HEK293 (cell line): ENCODE data around the gene ERAS.
"Not testable (repeated sequence)": the region's sequence is repeated elsewhere in the genome, so short reads cannot be mapped to it uniquely, and the experiment has no call there.

Experiments used
- CTCF ChIA-PET: fragments of 350-600 bp; formaldehyde crosslinking; extraction: SDS; loops from one replicate; lab custom pipeline; 2021; ENCODE audit warnings: antibody characterized with exemption; lab: Yijun Ruan, JAX
- POLR2A ChIA-PET: fragments of 300-600 bp; formaldehyde crosslinking; extraction: SDS; loops from one replicate; lab custom pipeline; 2020; ENCODE audit warnings: antibody characterized with exemption, inconsistent platforms; lab: Yijun Ruan, JAX
- H3K27ac ChIP-seq: fragments of 200-500 bp; sonication (Bioruptor generic); 2 replicates; pipeline ENCODE4 v1.5.1; 2014; ENCODE audit warnings: low read depth, low read length, control low read depth, inconsistent platforms; ENCODE audit errors: extremely low read depth
- H3K36me3 ChIP-seq, 2 experiments: fragments of 200-500 bp in 1 of 2; sonication (Bioruptor generic) in 1 of 2; 1 replicate in 1 of 2; 2 replicates in 1 of 2; pipeline ENCODE4 v1.5.1; 2014 to 2017; ENCODE audit warnings: inconsistent platforms in 2 of 2, low read length in 2 of 2; ENCODE audit not compliant: control insufficient read depth in 2 of 2, insufficient read depth in 1 of 2
- H3K4me1 ChIP-seq: fragments of 200-500 bp; sonication (Bioruptor generic); 2 replicates; pipeline ENCODE4 v1.5.1; 2014; ENCODE audit warnings: mild to moderate bottlenecking, low read length, inconsistent platforms; ENCODE audit not compliant: control insufficient read depth, insufficient read depth
- H3K4me3 ChIP-seq: 2 replicates; pipeline ENCODE4 v1.5.1; 2011; ENCODE audit warnings: low read depth, mild to moderate bottlenecking, control low read depth, low read length, moderate library complexity
- H3K9me3 ChIP-seq: fragments of 200-500 bp; sonication (Bioruptor generic); 2 replicates; pipeline ENCODE4 v1.5.1; 2014; ENCODE audit warnings: low read depth, low read length, inconsistent platforms; ENCODE audit not compliant: control insufficient read depth, insufficient read depth
- FEZF1 ChIP-seq: fragments of 450-650 bp; formaldehyde crosslinking; IDR thresholded peaks from 2 replicates; pipeline ENCODE4 v1.5.1; 2016; ENCODE audit warnings: missing biosample characterization, missing genetic modification characterization
- KLF7 ChIP-seq: fragments of 450-650 bp; formaldehyde crosslinking; IDR thresholded peaks from 2 replicates; pipeline ENCODE4 v1.5.1; 2016; ENCODE audit warnings: missing biosample characterization, missing genetic modification characterization, borderline replicate concordance
- SCRT1 ChIP-seq: fragments of 450-650 bp; formaldehyde crosslinking; IDR thresholded peaks from 2 replicates; pipeline ENCODE4 v1.5.1; 2016; ENCODE audit warnings: missing biosample characterization, missing genetic modification characterization, borderline replicate concordance
- SCRT2 ChIP-seq: fragments of 450-650 bp; formaldehyde crosslinking; IDR thresholded peaks from 2 replicates; pipeline ENCODE4 v1.5.1; 2016; ENCODE audit warnings: missing biosample characterization, missing genetic modification characterization
- ZIC2 ChIP-seq: fragments of 450-650 bp; formaldehyde crosslinking; IDR thresholded peaks from 2 replicates; pipeline ENCODE4 v1.5.1; 2016; ENCODE audit warnings: missing biosample characterization, missing genetic modification characterization
- ZNF114 ChIP-seq: fragments of 450-650 bp; formaldehyde crosslinking; IDR thresholded peaks from 2 replicates; pipeline ENCODE4 v1.5.0; 2017; ENCODE audit warnings: missing biosample characterization, missing genetic modification characterization
- ZNF211 ChIP-seq: fragments of 450-650 bp; formaldehyde crosslinking; IDR thresholded peaks from 2 replicates; pipeline ENCODE4 v1.5.1; 2016; ENCODE audit warnings: low read depth, missing biosample characterization, missing genetic modification characterization
- ZNF221 ChIP-seq: fragments of 450-650 bp; formaldehyde crosslinking; IDR thresholded peaks from 2 replicates; pipeline ENCODE4 v1.5.1; 2017; ENCODE audit warnings: missing biosample characterization, missing genetic modification characterization, borderline replicate concordance
- ZNF24 ChIP-seq: fragments of 450-650 bp; formaldehyde crosslinking; IDR thresholded peaks from 2 replicates; pipeline ENCODE4 v1.5.1; 2016; ENCODE audit warnings: missing biosample characterization, missing genetic modification characterization
- ZNF548 ChIP-seq: fragments of 450-650 bp; formaldehyde crosslinking; IDR thresholded peaks from 2 replicates; pipeline ENCODE4 v1.5.1; 2016; ENCODE audit warnings: missing biosample characterization, missing genetic modification characterization
- ZNF560 ChIP-seq: fragments of 450-650 bp; formaldehyde crosslinking; IDR thresholded peaks from 2 replicates; pipeline ENCODE4 v1.5.1; 2017; ENCODE audit warnings: missing biosample characterization, missing genetic modification characterization, borderline replicate concordance
- ZNF585B ChIP-seq: fragments of 450-650 bp; formaldehyde crosslinking; IDR thresholded peaks from 2 replicates; pipeline ENCODE4 v1.5.1; 2016; ENCODE audit warnings: missing biosample characterization, missing genetic modification characterization
- ZNF654 ChIP-seq: fragments of 450-650 bp; formaldehyde crosslinking; IDR thresholded peaks from 2 replicates; pipeline ENCODE4 v1.5.1; 2016; ENCODE audit warnings: low read depth, missing biosample characterization, missing genetic modification characterization
- ZNF707 ChIP-seq: fragments of 450-650 bp; formaldehyde crosslinking; IDR thresholded peaks from 2 replicates; pipeline ENCODE4 v1.5.1; 2016; ENCODE audit warnings: missing biosample characterization, missing genetic modification characterization
- ZNF777 ChIP-seq: fragments of 450-650 bp; formaldehyde crosslinking; IDR thresholded peaks from 2 replicates; pipeline ENCODE4 v1.5.1; 2017; ENCODE audit warnings: missing biosample characterization, missing genetic modification characterization, borderline replicate concordance
- TF ChIP-seq, protein P1 (sequence below): fragments of 450-650 bp; formaldehyde crosslinking; IDR thresholded peaks from 2 replicates; pipeline ENCODE4 v1.5.1; 2016; ENCODE audit warnings: missing biosample characterization, missing genetic modification characterization, low read depth

ERAS gene

DNA sequence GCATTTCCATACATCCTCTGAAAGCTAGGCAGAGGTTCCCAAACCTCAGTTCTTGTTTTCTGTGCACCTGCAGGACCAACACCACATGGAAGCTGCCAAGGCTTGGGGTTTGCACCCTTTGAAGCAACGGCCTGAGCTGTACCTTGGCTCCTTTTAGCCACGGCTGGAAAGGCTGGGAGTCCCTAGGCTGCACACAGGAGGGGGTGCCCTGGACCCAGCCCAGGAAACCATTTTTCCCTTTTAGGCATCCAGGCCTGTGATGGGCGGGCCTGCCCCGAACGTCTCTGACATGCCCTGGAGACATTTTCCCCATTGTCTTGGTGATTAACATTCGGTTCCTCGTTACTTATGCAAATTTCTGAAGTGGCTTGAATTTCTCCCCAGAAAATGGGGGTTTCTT is 26.5 kb downstream of the ERAS start:
- H3K27ac ChIP-seq = no peak overlapping the region
- H3K4me3 ChIP-seq = no peak overlapping the region
- no peaks in the 10 kb centered on the region for H3K9me3 ChIP-seq
- no peaks in the 10 kb centered on the region for H3K4me1 ChIP-seq
- ChIA-PET POLR2A (no interaction called here), CTCF (no interaction called here)
- no peaks in the 10 kb centered on the region for H3K36me3 ChIP-seq
- TF ChIP-seq ZNF560 (no peak), ZNF585B (peak; percentile 55)

DNA sequence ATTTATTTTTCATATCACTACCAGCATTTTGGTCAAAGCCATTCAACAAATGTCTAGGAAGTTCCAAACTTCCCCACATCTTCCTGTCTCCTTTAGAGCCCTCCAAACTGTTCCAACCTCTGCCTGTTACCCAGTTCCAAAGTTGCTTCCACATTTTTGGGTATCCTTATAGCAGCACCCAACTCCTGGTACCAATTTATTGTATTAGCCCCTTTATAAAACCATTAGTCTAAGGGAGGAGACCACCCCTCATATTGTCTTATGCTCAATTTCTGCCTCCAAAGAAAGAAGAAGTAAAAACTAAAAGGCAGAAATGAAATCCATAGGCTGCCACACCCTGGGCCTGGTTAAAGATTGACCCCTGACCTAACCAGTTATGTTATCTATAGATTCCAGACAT is 27.2 kb downstream of the ERAS start:
- POLR2A ChIA-PET, H3K9me3 ChIP-seq, H3K36me3 ChIP-seq, H3K4me3 ChIP-seq, H3K4me1 ChIP-seq, H3K27ac ChIP-seq: not testable (repeated sequence)
- peak; percentile 83 for TF ChIP-seq ZNF707 (tag by site-specific recombination)
- CTCF ChIA-PET = interaction anchor here (1.1 kb wide), 1 partner anchor 38 kb away, joined by 5 read pairs; no protein-coding TSS in a partner anchor

DNA sequence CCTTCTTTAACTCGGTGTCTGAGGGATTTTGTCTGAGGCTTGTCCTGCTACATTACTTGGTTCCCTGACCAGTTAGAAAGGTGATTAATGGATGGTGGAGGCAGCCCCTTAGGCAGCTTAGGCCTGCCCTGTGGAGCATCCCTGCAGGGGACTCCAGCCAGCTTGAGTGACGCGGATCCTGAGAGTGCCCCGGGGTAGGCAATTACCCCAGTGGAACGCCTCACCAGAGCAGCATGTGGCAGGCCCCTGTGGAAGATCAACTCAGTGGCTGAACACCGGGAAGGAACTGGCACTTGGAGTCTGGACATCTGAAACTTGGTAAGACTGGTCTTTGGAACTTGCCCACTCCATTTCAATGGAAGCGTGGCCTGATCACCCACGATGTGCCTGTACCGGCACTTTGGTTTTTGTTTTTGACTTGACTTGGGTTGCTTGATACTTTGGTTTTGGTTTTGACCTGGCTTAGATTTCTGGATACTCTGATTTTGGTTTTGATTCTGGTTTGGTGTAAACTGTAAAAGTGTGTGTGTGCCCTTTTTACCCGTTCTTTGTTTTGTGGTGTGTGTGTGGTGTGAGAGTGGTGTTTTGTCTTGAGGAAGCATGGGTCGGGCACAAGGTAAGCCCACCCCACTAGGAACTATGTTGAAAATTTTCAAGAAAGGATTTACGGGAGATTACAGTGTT is 27.9 kb downstream of the ERAS start:
- CTCF ChIA-PET = interaction anchor here (0.6 to 1.1 kb wide), 4 partner anchors 8 to 150 kb away, joined by 3 to 5 read pairs (median 4); partner anchors contain the start of gene SLC35A2

DNA sequence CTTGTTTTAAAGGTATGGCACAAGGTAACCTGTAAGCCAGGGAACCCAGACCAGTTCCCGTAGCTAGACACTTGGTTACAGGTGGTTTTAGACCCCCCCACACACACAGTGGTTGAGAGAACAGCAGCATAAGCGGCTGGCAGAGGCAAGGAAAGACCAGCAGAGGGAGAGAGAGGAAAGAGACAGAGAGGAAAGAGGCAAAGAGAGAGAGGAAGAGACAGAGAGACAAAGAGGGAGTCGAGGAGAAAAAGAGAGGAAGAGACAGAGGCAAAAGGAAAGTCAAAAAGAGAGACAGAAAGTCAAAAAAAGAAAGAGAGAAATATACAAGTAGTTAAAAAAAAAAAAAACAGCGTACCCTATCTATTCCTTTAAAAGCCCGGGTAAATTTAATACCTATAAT is 28.6 kb downstream of the ERAS start:
- no peaks in the 10 kb centered on the region for H3K36me3 ChIP-seq
- no peak overlapping the region for H3K27ac ChIP-seq
- ChIA-PET POLR2A (no interaction called here), CTCF (interaction anchor here (0.6 to 1.1 kb wide), 4 partner anchors 9 to 150 kb away, joined by 3 to 5 read pairs (median 4); partner anchors contain the start of gene SLC35A2)
- H3K4me1 ChIP-seq = no peaks in the 10 kb centered on the region
- TF ChIP-seq ZNF548 (no peak), SCRT1 (tag by site-specific recombination) (peak; percentile 68; the same call in 1 of the 2 replicates), ZNF24 (no peak), KLF7 (tag by site-specific recombination) (no peak), ZNF221 (tag by site-specific recombination) (no peak), FEZF1 (tag by site-specific recombination) (no peak), ZNF114 (tag by site-specific recombination) (no peak), SCRT2 (peak; percentile 75), ZNF777 (tag by site-specific recombination) (no peak), ZNF211 (tag by site-specific recombination) (no peak), ZNF654 (tag by site-specific recombination) (peak; percentile 59)
- TF ChIP-seq, protein P1, sequence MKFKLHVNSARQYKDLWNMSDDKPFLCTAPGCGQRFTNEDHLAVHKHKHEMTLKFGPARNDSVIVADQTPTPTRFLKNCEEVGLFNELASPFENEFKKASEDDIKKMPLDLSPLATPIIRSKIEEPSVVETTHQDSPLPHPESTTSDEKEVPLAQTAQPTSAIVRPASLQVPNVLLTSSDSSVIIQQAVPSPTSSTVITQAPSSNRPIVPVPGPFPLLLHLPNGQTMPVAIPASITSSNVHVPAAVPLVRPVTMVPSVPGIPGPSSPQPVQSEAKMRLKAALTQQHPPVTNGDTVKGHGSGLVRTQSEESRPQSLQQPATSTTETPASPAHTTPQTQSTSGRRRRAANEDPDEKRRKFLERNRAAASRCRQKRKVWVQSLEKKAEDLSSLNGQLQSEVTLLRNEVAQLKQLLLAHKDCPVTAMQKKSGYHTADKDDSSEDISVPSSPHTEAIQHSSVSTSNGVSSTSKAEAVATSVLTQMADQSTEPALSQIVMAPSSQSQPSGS (tag by site-specific recombination) = no peak
- H3K9me3 ChIP-seq = no peaks in the 10 kb centered on the region
- H3K4me3 ChIP-seq = no peak overlapping the region

More for the DNA sequence above, 27.9 kb downstream of the ERAS start:
- H3K36me3 ChIP-seq, H3K9me3 ChIP-seq, POLR2A ChIA-PET: not testable (repeated sequence)
- peak; percentile 89 for TF ChIP-seq ZIC2 (tag by site-specific recombination)
- TF ChIP-seq, all 188 proteins: peak for 1; not testable (repeated sequence) for 187
- H3K4me1 ChIP-seq, H3K27ac ChIP-seq, H3K4me3 ChIP-seq: not testable (repeated sequence)
